ENCODE data around the gene LENG9. TPM values are rescaled to one million over a fixed set of nuclear protein-coding genes. Genes with fewer than 3 reads are reported as not detected.
"Not testable (repeated sequence)": the region's sequence is repeated elsewhere in the genome, so short reads cannot be mapped to it uniquely, and the experiment has no call there.

The LENG9 gene
- total and polyA plus RNA-seq, 7 experiments from 2014 or later: 0.09 to 6.1 (median 3.6) TPM

DNA sequence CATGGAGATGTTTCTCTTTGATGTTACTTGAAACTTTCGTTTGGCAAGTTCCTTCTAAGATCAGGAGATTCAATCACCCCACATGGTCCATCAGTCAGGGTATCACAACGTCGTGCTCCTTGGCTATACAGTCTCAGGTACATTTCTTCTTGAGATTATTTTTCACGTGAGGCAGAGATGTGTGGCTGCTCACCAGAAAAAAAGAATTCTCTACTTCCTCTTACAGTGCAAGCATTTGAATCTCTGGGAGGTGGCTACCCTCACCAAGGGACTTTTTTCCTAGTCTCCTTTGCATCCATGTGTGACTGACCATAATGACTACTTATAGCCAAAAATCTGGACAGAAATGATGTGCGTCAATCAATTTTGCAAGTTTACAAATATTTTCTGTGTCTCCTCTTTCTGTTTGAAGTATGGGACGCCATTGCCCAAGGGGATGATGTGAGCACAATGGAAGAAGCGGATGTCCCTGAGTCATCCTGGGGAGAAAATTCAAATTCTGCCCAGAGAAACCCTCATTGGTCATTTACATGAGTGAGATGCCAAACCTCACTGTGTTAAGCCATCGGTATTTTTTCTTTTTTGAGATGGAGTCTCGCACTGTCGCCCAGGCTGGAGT lies 30.5 kb upstream of the LENG9 start:
- ChIA-PET POLR2A (no interaction called here), CTCF (interaction anchor here (0.8 to 0.9 kb wide), 2 partner anchors 13 to 15 kb away, joined by 3 to 5 read pairs; no protein-coding TSS in a partner anchor)
- ATAC-seq (no peak), DNase-seq (no peak)
- Mint-ChIP-seq H3K4me3 (no peak overlapping the region), H3K36me3 (no peaks in the 10 kb centered on the region), H3K9me3 (peaks cover 0 to 4% (median 0%) of the 10 kb centered on the region in 11 donors), H3K27me3 (peaks cover 7 to 48% (median 18%) of the 10 kb centered on the region in 5 donors), H3K4me1 (peaks cover 9 to 22% (median 19%) of the 10 kb centered on the region in 7 donors), H3K27ac (peak overlapping the region in 2 of 9 donors; percentile 42 to 47)
- Histone ChIP-seq H3K4me1 (ENCODE audit: control insufficient read depth in 2 of 2, insufficient read depth in 2 of 2, low read length in 2 of 2) (peaks cover 2 to 3% of the 10 kb centered on the region in 2 donors), H3K36me3 (ENCODE audit: control insufficient read depth in 2 of 3, insufficient read depth in 3 of 3, low read length in 3 of 3) (no peaks in the 10 kb centered on the region), H3K27ac (ENCODE audit: low read depth, low read length) (no peak overlapping the region), H3K27me3 (ENCODE audit: control insufficient read depth in 2 of 2, insufficient read depth in 2 of 2, low read length in 2 of 2) (no peaks in the 10 kb centered on the region), H3K9me3 (ENCODE audit: control insufficient read depth in 2 of 3, low read length in 3 of 3) (no peaks in the 10 kb centered on the region), H3K4me3 (ENCODE audit: low read length) (no peak overlapping the region)
- intact Hi-C loops (cut with micrococcal nuclease): no loop called here

DNA sequence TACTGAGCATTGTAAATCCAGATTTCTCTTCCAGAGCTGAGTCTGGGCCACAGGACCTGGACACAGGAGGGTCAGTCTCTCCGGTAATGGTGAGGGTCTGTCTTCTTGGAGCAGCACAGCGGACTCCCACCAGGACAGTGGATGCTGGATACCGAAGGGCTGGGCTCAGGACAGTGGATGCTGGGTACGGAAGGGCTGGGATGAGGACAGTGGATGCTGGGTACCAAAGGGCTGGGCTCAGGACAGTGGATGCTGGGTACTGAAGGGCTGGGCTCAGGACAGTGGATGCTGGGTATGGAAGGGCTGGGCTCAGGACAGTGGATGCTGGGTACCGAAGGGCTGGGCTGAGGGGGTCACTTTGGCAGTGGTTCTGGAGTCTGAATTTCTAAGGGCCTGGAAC lies 29.5 kb upstream of the LENG9 start:
- H3K27ac ChIP-seq (ENCODE audit: low read depth, low read length); H3K36me3 ChIP-seq (ENCODE audit: control insufficient read depth in 2 of 3, insufficient read depth in 3 of 3, low read length in 3 of 3); H3K4me3 ChIP-seq (ENCODE audit: low read length); H3K4me1 ChIP-seq (ENCODE audit: control insufficient read depth in 2 of 2, insufficient read depth in 2 of 2, low read length in 2 of 2); POLR2A ChIA-PET; H3K27ac Mint-ChIP-seq; intact Hi-C loops (cut with micrococcal nuclease); DNase-seq; CTCF ChIA-PET; H3K27me3 ChIP-seq (ENCODE audit: control insufficient read depth in 2 of 2, insufficient read depth in 2 of 2, low read length in 2 of 2); H3K9me3 Mint-ChIP-seq; H3K4me3 Mint-ChIP-seq; H3K9me3 ChIP-seq (ENCODE audit: control insufficient read depth in 2 of 3, low read length in 3 of 3); H3K36me3 Mint-ChIP-seq; ATAC-seq: not testable (repeated sequence)
- peaks cover 6 to 19% (median 11%) of the 10 kb centered on the region in 7 donors for H3K4me1 Mint-ChIP-seq
- H3K27me3 Mint-ChIP-seq: peaks cover 7 to 46% (median 18%) of the 10 kb centered on the region in 5 donors

DNA sequence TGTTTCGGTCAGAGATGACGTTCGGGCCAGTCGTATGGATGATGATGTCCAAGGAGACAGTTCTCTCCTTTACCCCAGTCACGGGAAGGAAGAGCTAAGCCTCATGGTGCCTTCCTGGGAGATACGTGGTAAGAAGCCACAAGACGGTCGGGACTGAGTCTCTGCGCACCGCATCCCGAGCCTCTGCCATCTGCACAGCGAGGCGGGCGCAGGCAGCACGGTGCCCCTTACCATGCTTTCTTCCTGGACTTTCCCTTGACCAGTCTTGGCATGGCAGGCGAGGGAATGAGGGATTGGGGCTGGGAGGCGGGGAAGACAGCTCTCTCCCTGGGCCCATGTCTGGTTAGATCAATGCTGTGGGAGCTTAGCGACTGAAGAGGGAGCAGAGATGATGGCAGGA lies 29.0 kb upstream of the LENG9 start:
- no peaks in the 10 kb centered on the region for H3K9me3 ChIP-seq (ENCODE audit: control insufficient read depth in 2 of 3, low read length in 3 of 3)
- POLR2A ChIA-PET: no interaction called here
- DNase-seq: no peak

DNA sequence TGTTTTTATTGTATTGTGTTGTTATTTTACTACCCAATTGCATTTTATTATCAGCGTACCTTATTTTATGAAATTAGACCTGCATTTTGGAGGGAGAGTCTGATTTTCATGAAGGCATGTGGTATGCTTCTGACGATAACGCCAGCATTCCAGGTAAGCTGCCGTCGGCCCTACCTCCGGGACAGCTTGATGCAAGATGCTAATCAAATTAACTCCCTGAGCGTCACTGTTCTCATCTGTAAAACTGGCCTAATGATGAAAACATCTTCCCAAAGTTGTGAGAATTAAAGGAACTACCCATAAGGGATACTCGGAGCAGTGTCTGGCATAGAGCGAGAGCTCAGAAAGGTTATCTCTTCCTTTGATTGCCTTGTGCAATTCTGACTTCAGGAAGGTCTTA lies 26.2 kb upstream of the LENG9 start:
- no peak for DNase-seq
- peaks cover 0 to 4% (median 0%) of the 10 kb centered on the region in 7 donors for H3K4me1 Mint-ChIP-seq
- no peak for ATAC-seq
- H3K27ac Mint-ChIP-seq: no peak overlapping the region
- no peaks in the 10 kb centered on the region for H3K36me3 Mint-ChIP-seq
- no peak overlapping the region for H3K4me3 Mint-ChIP-seq
- Histone ChIP-seq H3K4me3 (ENCODE audit: low read length) (no peak overlapping the region), H3K36me3 (ENCODE audit: control insufficient read depth in 2 of 3, insufficient read depth in 3 of 3, low read length in 3 of 3) (no peaks in the 10 kb centered on the region), H3K27ac (ENCODE audit: low read depth, low read length) (no peak overlapping the region), H3K27me3 (ENCODE audit: control insufficient read depth in 2 of 2, insufficient read depth in 2 of 2, low read length in 2 of 2) (no peaks in the 10 kb centered on the region), H3K4me1 (ENCODE audit: control insufficient read depth in 2 of 2, insufficient read depth in 2 of 2, low read length in 2 of 2) (no peaks in the 10 kb centered on the region), H3K9me3 (ENCODE audit: control insufficient read depth in 2 of 3, low read length in 3 of 3) (no peaks in the 10 kb centered on the region)
- peaks cover 7 to 28% (median 9%) of the 10 kb centered on the region in 5 donors for H3K27me3 Mint-ChIP-seq
- intact Hi-C loops (cut with micrococcal nuclease): no loop called here
- POLR2A ChIA-PET: no interaction called here
- H3K9me3 Mint-ChIP-seq: peaks cover 0 to 4% (median 0%) of the 10 kb centered on the region in 11 donors
- CTCF ChIA-PET: no interaction called here

More for the DNA sequence above, 29.0 kb upstream of the LENG9 start:
- no peak overlapping the region for H3K4me3 ChIP-seq (ENCODE audit: low read length)
- CTCF ChIA-PET: no interaction called here
- Mint-ChIP-seq H3K9me3 (peaks cover 0 to 4% (median 0%) of the 10 kb centered on the region in 11 donors), H3K27ac (no peak overlapping the region), H3K36me3 (no peaks in the 10 kb centered on the region), H3K4me1 (peaks cover 2 to 16% (median 6%) of the 10 kb centered on the region in 7 donors), H3K27me3 (peaks cover 7 to 42% (median 18%) of the 10 kb centered on the region in 5 donors), H3K4me3 (no peak overlapping the region)
- H3K27me3 ChIP-seq (ENCODE audit: control insufficient read depth in 2 of 2, insufficient read depth in 2 of 2, low read length in 2 of 2): no peaks in the 10 kb centered on the region
- H3K27ac ChIP-seq (ENCODE audit: low read depth, low read length): no peak overlapping the region
- no peak for ATAC-seq
- H3K4me1 ChIP-seq (ENCODE audit: control insufficient read depth in 2 of 2, insufficient read depth in 2 of 2, low read length in 2 of 2): no peaks in the 10 kb centered on the region
- no peaks in the 10 kb centered on the region for H3K36me3 ChIP-seq (ENCODE audit: control insufficient read depth in 2 of 3, insufficient read depth in 3 of 3, low read length in 3 of 3)
- intact Hi-C loops (cut with micrococcal nuclease): no loop called here

DNA sequence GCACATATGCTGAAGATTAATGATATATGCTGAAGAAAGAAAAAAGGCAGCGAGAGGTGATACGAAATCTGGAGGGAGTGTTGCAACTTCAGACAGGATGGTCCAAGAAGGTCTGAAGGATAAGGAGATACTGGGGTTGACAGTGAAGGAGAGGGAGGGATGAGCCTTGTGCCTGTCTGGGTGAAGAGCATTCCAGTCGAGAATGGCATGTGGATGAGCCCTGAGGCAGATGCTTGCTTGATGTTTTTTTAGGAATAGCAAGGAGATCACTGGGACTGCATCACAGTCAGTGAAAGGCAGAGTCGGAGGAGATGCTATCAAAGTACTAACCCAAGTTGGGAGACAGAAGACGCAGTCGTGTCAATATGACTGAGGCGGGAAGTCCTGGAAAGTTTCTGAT lies 25.8 kb upstream of the LENG9 start:
- Histone ChIP-seq H3K4me1 (ENCODE audit: control insufficient read depth in 2 of 2, insufficient read depth in 2 of 2, low read length in 2 of 2) (no peaks in the 10 kb centered on the region), H3K27ac (ENCODE audit: low read depth, low read length) (no peak overlapping the region), H3K9me3 (ENCODE audit: control insufficient read depth in 2 of 3, low read length in 3 of 3) (no peaks in the 10 kb centered on the region), H3K4me3 (ENCODE audit: low read length) (no peak overlapping the region), H3K36me3 (ENCODE audit: control insufficient read depth in 2 of 3, insufficient read depth in 3 of 3, low read length in 3 of 3) (no peaks in the 10 kb centered on the region), H3K27me3 (ENCODE audit: control insufficient read depth in 2 of 2, insufficient read depth in 2 of 2, low read length in 2 of 2) (no peaks in the 10 kb centered on the region)
- Mint-ChIP-seq H3K27me3 (peaks cover 9 to 30% (median 11%) of the 10 kb centered on the region in 5 donors), H3K4me1 (peaks cover 0 to 5% (median 0%) of the 10 kb centered on the region in 7 donors), H3K36me3 (no peaks in the 10 kb centered on the region), H3K4me3 (no peak overlapping the region), H3K9me3 (peaks cover 0 to 4% (median 0%) of the 10 kb centered on the region in 11 donors), H3K27ac (no peak overlapping the region)
- ATAC-seq: no peak
- DNase-seq: no peak
- ChIA-PET CTCF (no interaction called here), POLR2A (no interaction called here)
- intact Hi-C loops (cut with micrococcal nuclease): no loop called here

DNA sequence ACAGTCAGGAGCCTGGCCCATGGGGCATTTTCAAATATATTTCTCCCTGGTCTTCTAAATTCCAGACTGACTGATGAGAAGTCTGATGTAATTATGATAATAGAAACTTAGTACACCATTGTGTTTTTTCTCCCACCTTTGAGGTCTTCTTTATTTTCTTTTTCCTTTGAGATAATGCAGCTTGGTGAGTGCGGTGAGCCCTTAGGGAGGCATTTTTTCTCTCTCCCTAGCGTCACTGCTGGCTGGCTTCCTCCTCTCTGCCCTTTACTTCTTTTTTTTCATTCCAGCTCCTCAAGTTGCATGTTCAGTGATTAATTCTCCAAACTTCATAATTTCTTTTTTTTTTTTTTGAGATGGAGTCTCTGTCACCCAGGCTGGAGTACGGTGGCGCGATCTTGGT lies 22.3 kb upstream of the LENG9 start:
- ATAC-seq: no peak
- no peak for DNase-seq
- no peak overlapping the region for H3K27ac Mint-ChIP-seq
- ChIA-PET POLR2A (no interaction called here), CTCF (interaction anchor here (0.7 kb wide), 1 partner anchor 22 kb away, joined by 3 read pairs; no protein-coding TSS in a partner anchor)
- peaks cover 13 to 36% (median 26%) of the 10 kb centered on the region in 5 donors for H3K27me3 Mint-ChIP-seq
- Histone ChIP-seq H3K4me1 (ENCODE audit: control insufficient read depth in 2 of 2, insufficient read depth in 2 of 2, low read length in 2 of 2) (peaks cover 0 to 5% of the 10 kb centered on the region in 2 donors), H3K4me3 (ENCODE audit: low read length) (no peak overlapping the region), H3K27ac (ENCODE audit: low read depth, low read length) (no peak overlapping the region), H3K27me3 (ENCODE audit: control insufficient read depth in 2 of 2, insufficient read depth in 2 of 2, low read length in 2 of 2) (no peaks in the 10 kb centered on the region), H3K36me3 (ENCODE audit: control insufficient read depth in 2 of 3, insufficient read depth in 3 of 3, low read length in 3 of 3) (no peaks in the 10 kb centered on the region), H3K9me3 (ENCODE audit: control insufficient read depth in 2 of 3, low read length in 3 of 3) (no peaks in the 10 kb centered on the region)
- no peak overlapping the region for H3K4me3 Mint-ChIP-seq
- H3K36me3 Mint-ChIP-seq: no peaks in the 10 kb centered on the region
- intact Hi-C loops (cut with micrococcal nuclease): no loop called here
- H3K9me3 Mint-ChIP-seq: peaks cover 0 to 1% (median 0%) of the 10 kb centered on the region in 11 donors
- peaks cover 4 to 17% (median 6%) of the 10 kb centered on the region in 7 donors for H3K4me1 Mint-ChIP-seq

DNA sequence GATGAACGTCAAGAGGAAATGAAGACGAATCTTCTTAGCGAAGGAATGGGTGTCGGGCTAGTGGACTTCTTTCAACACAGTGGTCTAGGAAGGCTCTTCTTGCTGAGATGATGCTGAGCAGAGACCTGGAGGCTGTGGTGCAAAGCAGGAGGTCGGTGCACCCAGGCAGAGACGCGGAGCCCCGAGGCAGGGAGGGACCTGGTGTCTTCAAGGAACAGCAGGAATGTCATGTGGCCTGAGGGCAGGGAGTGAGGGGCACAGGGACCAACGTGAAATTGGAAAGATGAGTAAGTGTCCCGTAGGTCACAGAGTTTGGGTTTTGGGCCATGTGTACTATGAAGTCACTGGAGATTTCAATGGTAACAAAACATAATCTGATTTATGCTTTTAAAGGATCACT lies 20.9 kb upstream of the LENG9 start:
- DNase-seq: no peak
- intact Hi-C loops (cut with micrococcal nuclease): no loop called here
- POLR2A ChIA-PET: no interaction called here
- no peak overlapping the region for H3K27ac ChIP-seq (ENCODE audit: low read depth, low read length)
- CTCF ChIA-PET: no interaction called here
- ATAC-seq: no peak
- H3K4me1 ChIP-seq (ENCODE audit: control insufficient read depth in 2 of 2, insufficient read depth in 2 of 2, low read length in 2 of 2): peaks cover 0 to 5% of the 10 kb centered on the region in 2 donors
- no peaks in the 10 kb centered on the region for H3K36me3 ChIP-seq (ENCODE audit: control insufficient read depth in 2 of 3, insufficient read depth in 3 of 3, low read length in 3 of 3)
- H3K36me3 Mint-ChIP-seq: no peaks in the 10 kb centered on the region
- H3K9me3 ChIP-seq (ENCODE audit: control insufficient read depth in 2 of 3, low read length in 3 of 3): no peaks in the 10 kb centered on the region
- H3K4me1 Mint-ChIP-seq: peaks cover 4 to 16% (median 6%) of the 10 kb centered on the region in 7 donors
- no peaks in the 10 kb centered on the region for H3K27me3 ChIP-seq (ENCODE audit: control insufficient read depth in 2 of 2, insufficient read depth in 2 of 2, low read length in 2 of 2)
- no peak overlapping the region for H3K4me3 Mint-ChIP-seq
- peaks cover 15 to 36% (median 29%) of the 10 kb centered on the region in 5 donors for H3K27me3 Mint-ChIP-seq
- H3K27ac Mint-ChIP-seq: no peak overlapping the region
- H3K4me3 ChIP-seq (ENCODE audit: low read length): no peak overlapping the region
- no peaks in the 10 kb centered on the region for H3K9me3 Mint-ChIP-seq
